GM12875 (cell line): Measurements from ENCODE around the gene RBM33.

Experiments
- H3K4me3 ChIP-seq: one replicate; pipeline ENCODE4 v1.5.1; 2011; ENCODE audit warnings: low read depth, low read length, control low read depth
- CTCF ChIP-seq: IDR thresholded peaks from 2 replicates; pipeline ENCODE4 v1.5.1; 2011; ENCODE audit warnings: low read depth, mild to moderate bottlenecking, control low read depth, inconsistent platforms, low read length, moderate library complexity, borderline replicate concordance; ENCODE audit not compliant: insufficient read depth

The RBM33 gene, protein sequence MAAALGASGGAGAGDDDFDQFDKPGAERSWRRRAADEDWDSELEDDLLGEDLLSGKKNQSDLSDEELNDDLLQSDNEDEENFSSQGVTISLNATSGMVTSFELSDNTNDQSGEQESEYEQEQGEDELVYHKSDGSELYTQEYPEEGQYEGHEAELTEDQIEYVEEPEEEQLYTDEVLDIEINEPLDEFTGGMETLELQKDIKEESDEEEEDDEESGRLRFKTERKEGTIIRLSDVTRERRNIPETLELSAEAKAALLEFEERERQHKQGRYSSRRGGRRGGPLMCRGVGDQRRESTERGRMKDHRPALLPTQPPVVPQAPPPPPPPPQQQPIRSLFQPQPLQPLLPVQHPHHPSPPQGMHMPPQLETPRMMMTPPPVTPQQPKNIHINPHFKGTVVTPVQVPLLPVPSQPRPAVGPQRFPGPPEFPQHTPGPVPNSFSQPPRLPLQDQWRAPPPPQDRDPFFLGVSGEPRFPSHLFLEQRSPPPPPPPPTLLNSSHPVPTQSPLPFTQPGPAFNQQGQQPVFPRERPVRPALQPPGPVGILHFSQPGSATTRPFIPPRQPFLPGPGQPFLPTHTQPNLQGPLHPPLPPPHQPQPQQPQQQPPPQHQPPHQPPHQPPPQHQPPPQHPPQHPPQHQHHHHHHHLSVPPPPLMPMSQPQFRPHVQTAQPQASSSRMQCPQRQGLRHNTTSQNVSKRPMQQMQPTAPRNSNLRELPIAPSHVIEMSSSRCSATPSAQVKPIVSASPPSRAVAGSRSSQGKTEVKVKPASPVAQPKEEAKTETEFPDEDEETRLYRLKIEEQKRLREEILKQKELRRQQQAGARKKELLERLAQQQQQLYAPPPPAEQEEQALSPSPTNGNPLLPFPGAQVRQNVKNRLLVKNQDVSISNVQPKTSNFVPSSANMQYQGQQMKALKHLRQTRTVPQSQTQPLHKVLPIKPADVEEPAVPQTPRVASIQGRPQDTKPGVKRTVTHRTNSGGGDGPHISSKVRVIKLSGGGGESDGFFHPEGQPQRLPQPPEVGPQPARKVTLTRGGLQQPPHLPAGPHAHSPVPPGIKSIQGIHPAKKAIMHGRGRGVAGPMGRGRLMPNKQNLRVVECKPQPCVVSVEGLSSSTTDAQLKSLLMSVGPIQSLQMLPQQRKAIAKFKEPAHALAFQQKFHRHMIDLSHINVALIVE

GRCh38 chr7:155644178-155644970 is at the start of gene RBM33:
TSS of gene RBM33 (plus strand) at chr7:155644661. CDS start at chr7:155644877, 216 bp downstream.
- TF ChIP-seq CTCF = no peak
- H3K4me3 ChIP-seq = peak within 1 kb of the TSS; percentile 98

DNA sequence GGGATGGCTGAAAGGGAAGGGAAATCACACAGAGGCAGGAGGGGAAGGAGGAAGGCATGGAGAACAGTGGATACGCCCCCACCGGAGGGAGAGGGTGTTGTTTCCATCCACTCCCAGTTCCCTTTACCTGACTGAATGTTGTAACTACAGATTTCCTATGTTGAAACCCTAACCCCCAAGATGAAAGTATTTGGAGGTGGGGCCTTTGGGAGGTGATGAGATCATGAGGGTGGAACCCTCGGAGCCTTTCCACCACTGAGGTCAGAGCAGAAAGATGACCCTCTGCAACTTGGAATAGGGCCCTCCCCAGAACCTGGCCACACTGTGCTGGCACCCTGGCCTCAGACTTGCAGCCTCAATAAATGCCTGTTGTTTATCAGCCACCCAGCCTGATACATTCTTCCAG is 49.5 kb upstream of the RBM33 start:
- no peak overlapping the region for H3K4me3 ChIP-seq
- TF ChIP-seq CTCF = no peak

- TF ChIP-seq CTCF = no peak
- no peak overlapping the region for H3K4me3 ChIP-seq
Measured at GRCh38 chr7:155597753-155598140, 46.7 kb upstream of the RBM33 start.

- TF ChIP-seq CTCF = peak; percentile 88
- H3K4me3 ChIP-seq = no peak overlapping the region
Measured at GRCh38 chr7:155598810-155599210, 45.7 kb upstream of the RBM33 start.

GRCh38 chr7:155602156-155602555 is 42.3 kb upstream of the RBM33 start:
- no peak overlapping the region for H3K4me3 ChIP-seq
- no peak for TF ChIP-seq CTCF

DNA sequence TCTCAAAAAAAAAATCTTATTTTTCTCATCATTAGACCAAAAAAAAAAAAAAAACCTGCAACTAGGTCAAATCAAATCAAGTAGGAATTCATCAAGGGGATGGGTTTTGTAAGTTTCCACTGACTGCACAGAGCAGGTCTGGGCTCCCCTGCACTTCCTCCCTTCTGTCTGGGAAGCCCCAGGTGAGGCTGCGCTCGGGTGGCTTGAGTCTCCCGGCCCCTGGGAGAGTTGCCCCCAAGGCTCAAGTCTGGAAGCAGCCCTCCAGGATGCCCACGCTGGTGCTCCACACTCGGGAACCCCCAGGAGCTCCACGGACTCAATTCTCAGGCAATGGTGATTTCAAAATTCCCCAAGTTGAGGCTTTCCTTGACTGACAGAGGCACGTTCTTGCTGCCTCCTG is 41.7 kb upstream of the RBM33 start:
- H3K4me3 ChIP-seq = no peak overlapping the region
- TF ChIP-seq CTCF = no peak
